Activated T-cell treated with anti-CD3 and anti-CD28 coated beads for 24 hours (primary cell): ENCODE data around the gene LRP5.
"Not testable (repeated sequence)": the region's sequence is repeated elsewhere in the genome, so short reads cannot be mapped to it uniquely, and the experiment has no call there.

Source experiments
- DNase-seq: peaks from one replicate; pipeline ENCODE4 v3.0.0-alpha.2; 2020; ENCODE audit warnings: low read depth

Gene LRP5

DNA sequence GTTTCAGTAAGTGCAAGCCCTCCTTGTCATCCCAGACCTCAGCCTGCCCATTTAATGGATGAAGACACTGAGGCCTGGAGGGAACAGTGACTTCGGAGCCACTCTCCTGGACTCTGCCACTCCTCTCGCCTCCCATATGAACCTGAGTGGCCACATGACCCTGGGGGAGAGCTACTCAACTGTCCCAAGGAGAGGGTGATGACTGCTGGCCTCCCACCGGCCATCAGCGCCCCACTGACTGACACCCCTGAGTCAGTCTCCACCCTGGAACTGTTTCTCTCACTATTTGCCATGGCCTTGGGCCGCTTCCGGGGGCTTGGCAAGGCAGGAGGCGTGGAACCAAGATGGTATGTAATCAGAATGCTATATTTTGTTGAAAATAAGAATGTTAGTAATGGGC lies 17.1 kb downstream of the LRP5 start:
- DNase-seq, result no peak

DNA sequence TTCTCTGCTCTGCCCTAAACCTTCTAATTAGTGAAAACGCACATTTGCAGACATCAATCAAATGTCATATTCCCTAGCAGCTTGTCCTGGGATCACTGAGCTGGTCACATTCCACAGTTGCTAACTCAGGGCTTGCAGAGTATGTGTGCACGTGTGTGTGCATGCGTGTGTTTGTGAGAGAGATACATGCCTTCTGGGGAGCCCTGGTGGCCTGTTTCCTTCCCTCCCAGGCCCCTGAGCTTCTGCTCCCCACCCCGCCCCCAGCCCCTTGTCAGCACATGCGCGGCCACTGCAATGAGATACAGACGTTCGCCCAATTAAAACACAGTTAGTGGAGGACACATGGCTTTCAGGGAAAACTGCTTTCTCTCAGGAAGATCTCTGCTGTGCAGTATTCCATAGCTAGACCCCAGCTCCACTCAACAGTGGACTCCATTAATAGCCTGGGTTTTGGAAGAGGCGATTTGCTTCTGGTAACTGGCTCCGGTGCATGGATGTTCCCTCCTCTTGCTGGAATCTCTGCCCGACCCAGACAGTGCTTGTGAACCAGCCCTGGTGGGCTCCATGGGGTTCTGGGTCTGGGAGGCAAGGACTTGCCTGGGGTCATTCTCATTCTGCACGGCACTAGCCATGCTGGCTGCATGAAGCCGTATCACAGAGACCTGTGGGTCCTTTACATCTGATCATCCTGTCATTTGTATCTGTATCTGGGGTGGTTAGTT lies 17.7 kb downstream of the LRP5 start:
- DNase-seq, result no peak

DNA sequence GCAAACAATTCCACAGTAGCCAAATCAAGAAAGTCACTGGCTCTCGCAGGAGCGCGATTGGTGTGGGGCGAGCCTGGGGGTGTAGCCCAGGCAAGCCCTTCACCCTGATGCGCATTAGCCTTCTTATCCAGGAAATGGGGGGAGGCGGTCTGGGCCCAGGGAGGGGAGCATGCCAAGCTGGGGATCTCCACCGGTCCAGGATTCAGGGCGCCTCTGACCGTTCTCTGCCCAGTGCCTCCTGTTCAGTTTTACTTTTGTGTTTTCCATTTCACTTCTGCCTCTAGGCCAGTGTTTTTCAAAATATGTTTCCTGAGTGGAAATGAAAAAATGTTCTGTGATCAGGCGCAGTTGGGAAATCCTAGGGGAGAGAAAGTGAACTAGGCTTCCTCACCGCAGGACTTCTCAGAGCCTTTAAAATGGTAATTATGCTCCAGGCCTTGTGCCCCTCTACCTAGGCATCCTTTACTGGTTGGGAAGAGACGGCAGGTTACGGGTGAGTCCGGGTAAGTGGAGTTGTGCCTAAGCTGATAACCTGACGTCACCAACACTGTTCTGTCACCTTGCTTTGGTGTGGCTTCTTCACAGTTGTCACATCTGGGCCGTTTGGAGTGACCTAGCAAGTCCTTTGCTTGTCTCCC lies 18.4 kb downstream of the LRP5 start:
- no peak for DNase-seq

DNA sequence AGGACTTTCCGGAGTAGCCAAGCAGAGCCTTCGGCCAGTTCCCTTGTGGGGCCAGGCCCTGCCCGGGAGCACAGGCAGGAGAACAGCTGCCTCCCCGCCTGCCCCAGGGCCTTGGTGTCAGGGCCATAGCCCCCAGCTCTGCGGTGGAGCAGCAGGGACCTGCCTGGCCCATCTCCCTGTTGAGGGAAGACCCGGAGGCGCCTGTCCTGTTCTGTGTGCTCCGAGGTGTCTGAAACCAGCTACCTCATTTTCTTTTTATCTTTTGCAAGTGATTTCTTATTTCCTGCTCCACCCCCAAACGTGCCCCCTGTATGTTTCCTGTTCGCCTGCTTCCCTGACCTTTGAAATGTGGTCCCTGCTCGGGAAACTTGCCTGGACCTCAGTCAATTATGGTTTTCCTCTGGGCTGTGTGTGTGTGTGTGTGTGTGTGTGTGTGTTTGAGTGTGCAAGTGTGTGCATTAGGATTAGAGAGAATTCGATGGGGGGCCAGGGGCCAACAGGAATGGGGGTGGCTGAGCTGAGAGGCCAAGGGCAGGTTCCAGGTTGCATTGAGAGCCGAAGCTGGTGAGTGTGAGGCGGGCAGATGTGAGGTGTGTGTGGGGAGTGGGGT lies 19.1 kb downstream of the LRP5 start:
- DNase-seq, result no peak

DNA sequence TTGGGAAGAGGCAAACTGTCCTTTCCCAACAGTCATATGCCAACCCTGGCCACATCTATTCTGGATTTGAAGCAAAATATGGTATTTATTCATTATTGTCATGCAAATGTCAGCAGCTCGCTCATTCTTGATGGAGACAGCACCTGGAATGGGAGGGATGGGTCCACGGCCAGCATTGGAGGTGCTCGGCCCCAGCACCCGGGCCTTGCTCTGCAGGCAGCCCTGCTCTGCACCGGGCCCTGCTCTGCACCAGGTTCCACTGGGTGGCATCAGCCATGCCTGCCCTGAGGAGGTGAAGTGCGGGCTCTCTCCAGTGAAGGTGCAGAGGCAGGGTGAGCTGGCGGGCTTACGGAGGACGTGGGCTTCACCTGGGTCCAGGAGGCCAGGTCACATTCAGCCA lies 19.8 kb downstream of the LRP5 start:
- no peak for DNase-seq

DNA sequence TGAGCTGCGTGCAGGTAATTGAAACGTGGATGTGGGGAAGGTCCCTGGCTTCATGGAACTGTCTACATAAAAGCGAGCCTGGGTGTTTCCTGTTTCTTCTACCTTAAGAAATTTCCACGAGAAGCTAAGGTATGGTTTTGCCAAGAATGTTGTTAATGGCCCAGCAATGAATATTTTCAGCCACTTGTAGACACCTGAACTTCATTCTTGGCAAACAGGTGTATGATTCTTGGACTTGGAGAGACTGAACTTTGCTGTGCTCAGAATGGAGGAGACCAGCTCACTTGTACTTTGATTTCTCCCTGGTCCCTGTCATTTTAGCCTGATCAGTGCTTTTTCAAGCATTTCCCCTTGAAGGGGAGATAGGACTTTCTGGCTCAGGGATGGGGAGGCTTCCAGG lies 20.8 kb downstream of the LRP5 start:
- DNase-seq, result no peak

DNA sequence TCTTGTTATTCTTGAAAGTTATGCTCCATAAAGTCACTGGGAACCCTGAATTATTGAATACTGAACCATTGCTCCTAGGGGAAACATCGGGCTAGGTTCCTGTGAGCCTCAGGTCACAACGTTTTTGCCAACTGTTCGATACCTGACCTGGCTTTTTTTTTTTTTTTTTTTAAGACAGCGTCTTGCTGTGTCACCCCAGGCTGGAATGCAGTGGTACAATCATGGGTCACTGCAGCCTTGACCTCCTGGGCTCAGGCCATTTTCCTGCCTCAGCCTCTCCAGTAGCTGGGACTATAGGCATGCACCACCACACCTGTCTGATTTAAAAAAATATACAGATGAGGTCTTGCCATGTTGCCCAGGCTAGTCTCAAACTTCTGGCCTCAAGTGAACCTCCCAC lies 22.5 kb downstream of the LRP5 start:
- DNase-seq, result no peak

DNA sequence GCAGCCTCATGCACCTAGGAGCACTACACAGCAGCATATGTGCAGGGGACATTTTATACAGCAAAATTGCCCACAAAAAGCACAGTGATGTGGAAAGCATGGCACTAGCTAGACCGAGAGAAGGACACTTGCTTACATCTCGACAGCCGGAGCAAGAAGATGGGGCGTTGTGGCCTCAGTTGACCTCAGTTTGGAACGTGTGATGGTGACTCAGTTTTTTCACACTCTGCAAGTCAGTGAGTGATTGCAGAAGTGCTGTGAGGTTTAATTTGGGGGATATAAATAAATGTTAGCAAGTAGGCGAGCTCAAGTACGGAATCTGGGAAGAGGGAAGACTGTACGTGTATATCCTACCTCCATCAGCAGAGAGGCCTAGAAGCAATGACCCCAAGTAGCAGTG lies 23.3 kb downstream of the LRP5 start:
- DNase-seq, result no peak

DNA sequence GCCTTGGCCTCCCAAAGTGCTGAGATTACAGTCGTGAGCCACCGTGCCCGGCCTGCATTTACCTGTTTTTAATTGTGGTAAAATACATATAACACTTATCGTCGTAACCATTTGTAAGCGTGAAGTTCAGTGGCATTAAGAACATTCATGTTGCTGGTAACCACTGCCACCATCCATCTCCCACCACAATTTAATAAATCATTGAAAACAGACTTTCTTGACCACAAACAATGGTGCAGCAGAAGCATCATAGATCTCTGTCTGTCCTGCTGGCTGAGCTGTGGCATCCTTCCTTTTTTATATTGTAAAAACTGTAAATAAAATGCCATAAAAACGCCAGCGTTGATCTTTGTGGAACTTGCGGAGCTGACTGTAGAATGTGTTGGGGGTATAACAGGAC lies 24.3 kb downstream of the LRP5 start:
- no peak for DNase-seq

DNA sequence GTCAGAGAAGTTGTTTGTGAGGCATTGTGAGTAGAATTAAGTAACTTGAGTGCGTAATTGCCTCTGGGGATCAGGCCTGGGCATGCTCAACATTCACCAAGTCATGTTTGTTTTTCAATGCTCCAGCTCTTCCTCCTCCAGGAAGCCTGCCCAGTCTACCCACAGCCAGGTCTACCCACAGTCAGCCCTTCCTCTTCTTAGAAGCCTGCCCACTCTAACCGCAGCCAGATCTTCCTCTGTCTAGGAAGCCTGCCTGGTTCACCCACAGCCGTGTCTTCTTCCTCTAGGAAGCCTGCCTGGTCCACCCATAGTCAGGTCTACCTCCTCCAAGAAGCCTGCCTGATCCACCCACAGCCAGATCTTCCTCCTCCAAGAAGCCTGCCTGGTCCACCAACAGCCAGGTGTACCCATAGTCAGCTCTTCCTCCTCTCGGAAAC lies 25.0 kb downstream of the LRP5 start:
- DNase-seq, result no peak

DNA sequence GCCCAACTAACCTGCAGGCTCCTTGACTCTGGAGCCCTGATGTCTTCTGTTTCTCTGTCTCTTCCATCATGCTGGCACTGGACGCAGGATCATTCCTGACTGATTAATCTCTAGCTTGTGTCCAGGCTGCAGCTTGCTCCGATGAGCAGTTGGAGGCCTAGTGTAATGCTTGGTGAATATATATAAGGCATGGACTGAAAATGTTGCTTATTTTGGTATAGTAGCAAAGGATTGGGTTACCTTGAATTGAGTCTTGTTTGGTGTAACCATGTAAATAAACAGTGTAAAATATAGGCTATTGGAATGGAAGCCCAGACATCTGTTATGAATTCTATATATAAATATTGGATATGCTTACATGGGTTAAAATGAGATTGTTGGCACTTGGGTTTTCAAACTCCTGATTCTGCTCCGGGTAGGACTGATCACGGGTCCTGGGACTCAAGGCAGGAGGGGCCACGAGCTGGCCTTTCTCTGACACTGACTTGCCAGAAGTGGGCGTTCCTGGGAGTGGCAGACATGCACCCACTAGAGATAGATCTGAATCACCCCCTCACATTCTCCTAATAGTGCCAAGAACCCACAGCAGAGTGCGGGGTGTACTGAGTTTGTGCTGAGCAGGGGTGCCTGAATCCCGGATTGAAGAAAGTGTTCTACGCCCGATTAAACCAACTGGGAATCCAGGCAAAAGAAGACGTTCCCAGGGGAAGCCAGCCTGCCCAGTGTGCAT lies 25.8 kb downstream of the LRP5 start:
- no peak for DNase-seq

DNA sequence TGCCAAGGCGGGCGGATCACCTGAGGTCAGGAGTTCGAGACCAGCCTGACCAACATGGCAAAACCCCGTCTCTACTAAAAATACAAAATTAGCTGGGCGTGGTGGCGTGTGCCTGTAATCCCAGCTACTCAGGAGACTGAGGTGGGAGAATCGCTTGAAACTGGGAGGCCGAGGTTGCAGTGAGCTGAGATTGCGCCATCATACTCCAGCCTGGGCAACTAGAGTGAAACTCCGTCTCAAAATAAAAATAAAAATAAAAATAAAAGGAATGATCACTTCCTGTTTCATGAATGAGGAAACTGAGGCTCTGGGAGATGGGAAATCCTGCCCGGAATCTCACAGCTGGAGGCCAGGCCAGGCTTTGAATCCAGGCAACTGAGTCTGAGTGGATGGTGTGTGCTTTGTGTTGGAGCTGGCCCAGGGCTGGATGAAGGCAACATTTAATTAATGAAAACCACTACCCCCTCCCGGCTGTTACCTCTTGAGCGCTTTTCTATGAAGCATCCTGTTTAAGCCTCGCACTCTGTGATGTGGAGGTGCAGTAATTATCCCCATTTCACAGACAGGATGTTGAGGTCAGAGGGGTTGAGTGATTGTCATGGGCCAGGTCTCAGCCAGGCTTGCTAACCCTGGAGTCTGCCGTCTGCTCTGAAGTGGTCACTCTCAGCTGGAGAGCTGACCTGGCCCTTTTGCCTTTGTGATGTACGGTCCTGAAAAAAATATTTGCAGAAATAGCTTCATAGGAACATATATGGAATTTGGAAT lies 27.8 kb downstream of the LRP5 start:
- no peak for DNase-seq

DNA sequence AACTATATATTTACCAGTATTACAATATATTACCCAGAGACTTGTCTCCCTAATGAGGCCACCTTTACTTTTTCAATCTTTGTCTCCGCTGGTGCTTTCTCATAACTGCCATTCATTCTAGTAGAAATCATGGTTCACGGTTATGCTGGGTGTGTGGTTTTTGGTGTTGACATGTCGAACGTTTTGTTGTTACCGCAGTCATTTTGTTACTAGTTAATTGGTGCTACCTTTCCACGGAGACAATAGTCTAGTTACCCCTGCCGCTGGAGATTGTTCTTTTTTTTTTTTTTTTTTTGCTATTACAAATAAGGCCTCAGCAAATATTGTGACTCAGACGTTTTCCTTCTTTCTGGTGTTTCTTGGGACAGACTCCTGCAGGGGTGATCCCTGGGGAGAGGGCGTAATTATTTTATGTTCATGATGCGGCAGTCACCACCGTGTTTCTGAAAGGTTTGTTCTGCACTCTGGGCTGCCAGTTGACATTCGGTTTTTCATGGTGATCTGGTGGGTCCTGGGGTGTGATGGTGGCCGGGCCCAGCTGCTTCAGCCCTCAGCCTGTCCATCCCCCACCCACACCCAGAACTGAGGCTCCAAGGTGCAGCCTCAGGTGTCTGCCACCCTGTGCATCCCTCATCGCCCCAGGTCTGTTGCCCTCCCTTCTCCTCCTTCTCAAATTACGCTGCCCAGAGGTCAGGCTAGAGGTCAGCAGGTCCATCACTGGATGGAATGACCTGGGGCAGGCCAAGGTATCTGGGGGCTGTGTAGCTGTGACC lies 28.6 kb downstream of the LRP5 start:
- DNase-seq, result no peak

DNA sequence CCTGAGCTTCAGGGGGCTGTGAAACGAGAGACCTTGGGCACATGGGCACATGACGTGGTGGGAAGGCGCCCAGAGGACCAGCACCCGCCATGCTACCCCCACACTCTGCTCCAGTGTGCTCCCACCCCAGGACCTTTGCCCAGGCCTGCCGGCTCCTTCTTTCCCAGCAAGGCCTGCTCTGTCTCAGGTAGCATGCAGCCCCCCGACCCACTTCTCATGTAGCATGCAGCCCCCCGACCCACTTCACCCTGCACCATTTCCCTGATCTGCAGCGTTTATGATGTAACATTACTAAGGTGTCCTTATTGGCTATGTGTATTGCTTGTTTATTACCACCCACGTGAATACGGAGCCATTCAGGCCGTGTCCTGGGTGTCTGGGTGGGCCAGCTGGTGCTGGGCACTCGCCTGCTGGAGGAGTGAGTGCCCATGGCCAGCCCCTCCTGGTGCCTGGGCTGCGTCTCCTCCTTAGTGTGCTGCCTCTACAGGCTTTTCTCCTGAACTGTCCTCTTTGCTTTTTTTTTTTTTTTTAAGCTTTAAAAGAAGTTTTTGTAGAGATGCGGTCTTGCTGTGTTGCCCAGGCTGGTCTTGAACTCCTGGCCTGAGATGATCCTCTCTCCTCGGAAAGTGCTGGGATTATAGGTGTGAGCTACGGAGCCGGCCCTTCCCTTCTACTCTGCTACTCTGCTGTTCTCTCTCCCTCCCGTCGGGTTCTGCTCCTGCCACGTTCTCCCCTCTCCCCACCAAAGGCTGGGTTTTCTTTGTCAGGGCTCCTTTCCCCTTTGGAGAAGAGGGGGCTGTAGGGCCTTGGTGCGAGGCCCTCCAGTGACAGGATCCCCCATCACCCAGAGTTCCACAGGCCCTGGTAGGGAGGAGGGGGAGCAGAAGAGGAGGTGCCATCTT lies 29.4 kb downstream of the LRP5 start:
- DNase-seq, result no peak

DNA sequence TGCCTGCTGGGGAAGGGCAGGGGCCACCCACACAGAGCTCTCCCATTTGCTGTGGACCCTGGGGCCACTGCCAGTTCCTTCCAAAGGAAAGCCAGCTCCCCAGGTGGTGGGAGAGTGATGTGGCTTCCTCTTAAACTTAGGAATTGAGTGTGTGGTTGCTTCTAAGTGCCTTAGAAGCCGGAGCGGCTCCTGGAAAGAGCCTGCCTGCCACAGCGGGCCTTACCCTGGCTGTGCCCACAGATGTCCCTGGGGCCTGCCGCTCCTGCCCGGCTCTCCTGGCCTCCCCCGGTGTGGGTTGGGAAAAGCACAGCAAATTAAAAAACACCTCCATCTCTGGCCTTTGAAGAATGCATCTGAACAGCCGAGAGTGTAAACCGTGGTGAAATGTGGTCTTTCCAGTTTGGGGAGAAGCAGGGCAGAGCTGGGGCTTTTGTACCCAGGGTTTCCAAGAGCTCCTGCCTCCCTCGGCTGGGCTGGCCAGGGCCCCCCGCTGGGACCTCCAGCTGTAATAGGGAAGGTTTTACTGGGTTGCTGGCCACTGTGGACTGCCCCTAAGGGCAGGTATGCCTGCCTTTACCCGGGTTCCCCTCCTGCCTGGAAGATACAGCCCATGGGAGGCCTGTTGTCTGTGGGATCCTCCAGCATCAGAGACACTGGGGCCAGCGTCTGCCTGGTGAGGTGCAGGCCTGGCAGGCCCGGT lies 30.2 kb downstream of the LRP5 start:
- DNase-seq, result no peak

DNA sequence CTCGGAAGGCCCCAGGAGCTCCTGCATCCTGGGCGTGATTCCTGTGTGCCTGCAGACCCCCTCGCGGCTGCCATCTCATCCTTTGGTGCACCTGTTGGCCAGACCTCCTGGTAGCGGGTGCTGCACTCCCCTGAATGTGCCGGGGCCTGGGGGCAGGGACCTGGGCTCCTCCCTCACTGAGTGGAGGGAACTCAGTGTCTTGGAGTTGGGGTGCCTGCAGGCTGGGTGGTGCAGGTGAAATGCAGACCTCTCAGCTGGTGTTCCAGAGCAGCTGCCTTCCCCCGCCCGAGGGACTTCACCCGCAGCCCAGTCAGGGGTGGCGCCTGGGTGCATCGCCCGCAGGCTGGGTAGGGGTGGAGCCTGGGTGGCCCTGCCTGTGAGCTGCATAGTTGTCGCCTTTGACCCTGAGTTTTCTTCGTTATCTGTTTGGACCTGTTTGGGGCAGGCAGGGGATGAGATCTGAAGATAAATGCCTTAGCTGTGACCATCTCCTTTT lies 31.4 kb downstream of the LRP5 start:
- no peak for DNase-seq

DNA sequence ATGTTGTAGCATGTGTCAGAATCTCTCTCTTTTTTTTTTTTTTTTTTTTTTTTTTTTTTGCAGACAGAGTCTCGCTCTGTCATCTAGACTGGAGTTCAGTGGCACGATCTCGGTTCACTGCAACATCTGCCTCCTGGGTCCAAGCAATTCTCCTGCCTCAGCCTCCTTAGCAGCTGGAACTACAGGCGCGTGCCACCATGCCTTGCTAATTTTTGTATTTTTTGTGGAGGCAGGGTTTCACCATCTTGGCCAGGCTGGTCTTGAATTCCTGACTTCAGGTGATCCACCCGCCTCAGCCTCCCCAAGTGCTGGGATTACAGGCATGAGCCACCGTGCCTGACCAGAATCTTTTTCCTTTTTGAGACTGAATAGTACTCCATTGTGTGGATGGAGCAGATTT lies 32.4 kb downstream of the LRP5 start:
- DNase-seq, result not testable (repeated sequence)

DNA sequence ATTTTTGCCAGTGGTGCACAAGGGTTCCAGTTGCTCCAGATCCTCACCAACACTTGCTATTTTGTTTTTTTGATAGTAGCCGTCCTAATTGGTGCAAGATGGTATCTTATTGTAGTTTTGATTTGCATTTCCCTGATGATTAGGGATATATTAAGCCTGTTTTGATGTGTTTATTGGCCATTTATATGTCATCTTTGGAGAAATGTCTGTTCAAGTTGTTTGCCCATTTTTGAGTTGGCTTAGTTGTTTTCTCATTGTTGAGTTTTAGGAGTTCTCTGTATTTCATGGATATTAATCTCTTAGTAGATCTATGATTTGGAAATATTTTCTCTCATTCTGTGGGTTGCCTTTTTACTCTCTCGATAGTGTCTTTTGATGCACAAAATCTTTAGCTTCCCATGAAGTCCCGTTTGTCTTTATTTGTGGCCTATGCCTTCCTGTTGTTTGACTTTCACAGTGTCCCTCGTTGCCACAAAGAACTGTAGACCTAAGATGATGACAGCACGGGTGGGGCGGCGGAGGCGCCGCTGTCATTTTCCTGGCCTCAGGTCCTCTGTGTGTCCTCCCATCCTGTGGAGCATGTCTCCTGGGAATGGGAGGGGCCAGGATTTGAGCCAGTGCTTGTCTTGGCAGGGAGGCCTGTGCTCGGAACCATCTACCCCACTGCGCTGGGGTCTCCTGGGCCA lies 33.5 kb downstream of the LRP5 start:
- DNase-seq, result no peak

DNA sequence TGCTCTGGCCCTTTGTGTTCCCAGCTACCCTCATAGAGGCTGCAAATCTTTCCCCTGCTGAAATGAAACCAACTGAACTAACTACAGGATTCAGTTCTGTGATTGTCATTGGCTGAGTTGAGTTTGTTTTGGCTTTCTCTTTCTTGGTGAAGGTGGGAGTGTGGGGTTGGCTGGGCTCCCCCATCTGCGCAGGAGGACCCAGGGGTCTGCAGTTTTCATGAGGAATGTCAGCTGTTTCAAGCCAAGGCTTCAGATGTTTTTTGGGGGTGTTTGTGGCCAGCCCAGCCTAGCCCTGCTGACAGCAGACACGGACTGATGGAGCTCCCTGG lies 34.0 kb downstream of the LRP5 start:
- DNase-seq, result no peak
